SK-N-SH (cell line): ENCODE results near the gene OTOS. TPM values are rescaled to one million over a fixed set of nuclear protein-coding genes. Genes with fewer than 3 reads are reported as not detected.

Experiments used
- CTCF ChIA-PET: fragments of 300-600, 350-600 bp; formaldehyde crosslinking; extraction: SDS; loops from one replicate; lab custom pipeline; 2021; lab: Yijun Ruan, JAX
- POLR2A ChIA-PET: fragments of 350-600 bp; sonication (Branson Sonifier 250); formaldehyde crosslinking; extraction: SDS; loops from one replicate; lab custom pipeline; 2020; ENCODE audit warnings: antibody characterized with exemption, inconsistent platforms; lab: Yijun Ruan, JAX
- DNase-seq: peaks from one replicate; pipeline ENCODE4 v3.0.0; 2012
- H2AFZ ChIP-seq: fragments of 200-600 bp; sonication (generic); 2 replicates; pipeline ENCODE4 v1.8.1; 2016; ENCODE audit warnings: antibody characterized with exemption, mild to moderate bottlenecking, low read depth
- H3F3A ChIP-seq: fragments of 200-600 bp; sonication (generic); replicated peaks from 2 replicates; pipeline ENCODE3; 2016; ENCODE audit warnings: antibody characterized with exemption, mild to moderate bottlenecking; ENCODE audit not compliant: insufficient read depth
- H3K27ac ChIP-seq, 2 experiments: fragments of 200-500 bp in 1 of 2; fragments of 200-600 bp in 1 of 2; sonication (Bioruptor generic) in 1 of 2; sonication (generic), shearing (Covaris generic) in 1 of 2; 2 replicates each; pipeline versions ENCODE4 v1.5.1 to v1.6.1; 2014 to 2016; ENCODE audit warnings: low read depth in 2 of 2, inconsistent platforms in 1 of 2, low read length in 1 of 2, mild to moderate bottlenecking in 1 of 2, mixed read lengths in 1 of 2
- H3K27me3 ChIP-seq: fragments of 200-600 bp; sonication (generic), shearing (Covaris generic); 2 replicates; pipeline ENCODE4 v1.6.1; 2016; ENCODE audit warnings: mixed run types; ENCODE audit not compliant: insufficient read depth
- H3K36me3 ChIP-seq, 2 experiments: fragments of 200-500 bp in 1 of 2; fragments of 200-600 bp in 1 of 2; sonication (Bioruptor generic) in 1 of 2; sonication (generic) in 1 of 2; replicated peaks in 1 of 2; 2 replicates each; pipeline versions ENCODE3 to v1.5.1; 2014 to 2016; ENCODE audit warnings: low read length in 1 of 2, mild to moderate bottlenecking in 1 of 2; ENCODE audit not compliant: insufficient read depth in 2 of 2, control insufficient read depth in 1 of 2
- H3K4me1 ChIP-seq, 2 experiments: fragments of 200-500 bp in 1 of 2; fragments of 200-600 bp in 1 of 2; sonication (Bioruptor generic) in 1 of 2; sonication (generic), shearing (Covaris generic) in 1 of 2; 2 replicates each; pipeline versions ENCODE4 v1.5.1 to v1.6.1; 2014 to 2016; ENCODE audit warnings: low read depth in 1 of 2, low read length in 1 of 2, mixed run types in 1 of 2; ENCODE audit not compliant: insufficient read depth in 2 of 2, control insufficient read depth in 1 of 2
- H3K4me2 ChIP-seq: fragments of 200-600 bp; sonication (generic), shearing (Covaris generic); 2 replicates; pipeline ENCODE4 v1.6.1; 2017; ENCODE audit warnings: mixed run types
- H3K4me3 ChIP-seq, 2 experiments: fragments of 200-500 bp in 1 of 2; fragments of 200-600 bp in 1 of 2; sonication (Bioruptor generic) in 1 of 2; sonication (generic), shearing (Covaris generic) in 1 of 2; 2 replicates each; pipeline versions ENCODE4 v1.5.1 to v1.8.1; 2014 to 2016; ENCODE audit warnings: low read depth in 2 of 2, inconsistent platforms in 1 of 2, low read length in 1 of 2, mild to moderate bottlenecking in 1 of 2, mixed read lengths in 1 of 2, moderate library complexity in 1 of 2
- H3K79me2 ChIP-seq: fragments of 200-600 bp; sonication (generic); 2 replicates; pipeline ENCODE4 v1.8.1; 2017; ENCODE audit warnings: mild to moderate bottlenecking; ENCODE audit not compliant: insufficient read depth
- H3K9ac ChIP-seq: fragments of 200-600 bp; sonication (generic); 2 replicates; pipeline ENCODE4 v1.6.1; 2017; ENCODE audit warnings: mixed run types
- H3K9me2 ChIP-seq: fragments of 200-600 bp; sonication (generic); 2 replicates; pipeline ENCODE4 v1.6.1; 2017; ENCODE audit warnings: mixed run types
- H3K9me3 ChIP-seq: fragments of 200-600 bp; sonication (generic); 2 replicates; pipeline ENCODE4 v1.6.1; 2017; ENCODE audit warnings: mixed run types, mild to moderate bottlenecking, moderate library complexity
- H4K20me1 ChIP-seq: fragments of 200-600 bp; sonication (generic); 2 replicates; pipeline ENCODE4 v1.6.1; 2017; ENCODE audit warnings: mild to moderate bottlenecking, mixed run types; ENCODE audit not compliant: insufficient read depth
- CHD2 ChIP-seq: fragments of 150-350 bp; IDR thresholded peaks from 2 replicates; pipeline ENCODE4 v1.6.1; 2018; ENCODE audit warnings: low read length; ENCODE audit not compliant: partially characterized antibody
- CTCF ChIP-seq: fragments of 200-600 bp; sonication (generic); IDR thresholded peaks from 2 replicates; pipeline ENCODE4 v1.6.1; 2017; ENCODE audit warnings: antibody characterized with exemption, mild to moderate bottlenecking, moderate library complexity
- EP300 ChIP-seq, 2 experiments: IDR thresholded peaks; 2 replicates each; pipeline versions ENCODE4 v1.4.0 to v1.6.1; 2012; ENCODE audit warnings: borderline replicate concordance in 1 of 2, low read depth in 1 of 2, low read length in 1 of 2
- EZH2phosphoT487 ChIP-seq: fragments of 200-600 bp; sonication (generic); IDR thresholded peaks from 2 replicates; pipeline ENCODE4 v1.6.1; 2017; ENCODE audit warnings: low read depth, mixed run types, mild to moderate bottlenecking, antibody characterized with exemption, moderate library complexity, borderline replicate concordance
- FOSL2 ChIP-seq: IDR thresholded peaks from 2 replicates; pipeline ENCODE4 v1.4.0; 2012; ENCODE audit warnings: low read depth, mild to moderate bottlenecking, moderate library complexity, borderline replicate concordance
- GABPA ChIP-seq: IDR thresholded peaks from 2 replicates; pipeline ENCODE4 v1.4.0; 2012; ENCODE audit warnings: low read depth, mild to moderate bottlenecking
- GATA2 ChIP-seq: sonication (generic); formaldehyde crosslinking; IDR thresholded peaks from 2 replicates; pipeline ENCODE4 v1.5.0; 2020; ENCODE audit warnings: mild to moderate bottlenecking, missing genetic modification reagents
- MAX ChIP-seq: IDR thresholded peaks from 2 replicates; pipeline ENCODE4 v1.4.0; 2012; ENCODE audit warnings: low read depth
- MEF2A ChIP-seq: IDR thresholded peaks from 2 replicates; pipeline ENCODE4 v1.4.0; 2012; ENCODE audit warnings: low read depth, borderline replicate concordance
- MXI1 ChIP-seq: IDR thresholded peaks from 2 replicates; pipeline ENCODE4 v1.6.1; 2012; ENCODE audit warnings: mild to moderate bottlenecking, low read depth, low read length, improper control_type of control experiment
- NFIC ChIP-seq: IDR thresholded peaks from 2 replicates; pipeline ENCODE4 v1.4.0; 2012; ENCODE audit warnings: borderline replicate concordance
- NRF1 ChIP-seq: IDR thresholded peaks from 2 replicates; pipeline ENCODE4 v1.6.1; 2012; ENCODE audit warnings: low read depth, mild to moderate bottlenecking, low read length
- POLR2AphosphoS5 ChIP-seq: IDR thresholded peaks from 2 replicates; pipeline ENCODE4 v1.6.1; 2012; ENCODE audit warnings: low read depth, low read length
- RAD21 ChIP-seq: IDR thresholded peaks from 2 replicates; pipeline ENCODE4 v1.6.1; 2012; ENCODE audit warnings: mild to moderate bottlenecking, low read length
- REST ChIP-seq: IDR thresholded peaks from 2 replicates; pipeline ENCODE4 v1.6.1; 2012; ENCODE audit warnings: mild to moderate bottlenecking, low read depth, low read length, moderate library complexity
- RFX5 ChIP-seq: IDR thresholded peaks from 2 replicates; pipeline ENCODE4 v1.6.1; 2012; ENCODE audit warnings: mild to moderate bottlenecking, improper control_type of control experiment, low read length
- RXRA ChIP-seq: IDR thresholded peaks from 2 replicates; pipeline ENCODE4 v1.4.0; 2012; ENCODE audit warnings: low read depth, mild to moderate bottlenecking, borderline replicate concordance
- SIN3A ChIP-seq: IDR thresholded peaks from 2 replicates; pipeline ENCODE4 v1.6.1; 2012; ENCODE audit warnings: low read depth, mild to moderate bottlenecking, low read length, moderate library complexity, borderline replicate concordance
- SMC3 ChIP-seq: IDR thresholded peaks from 2 replicates; pipeline ENCODE4 v1.6.1; 2012; ENCODE audit warnings: low read depth, low read length, improper control_type of control experiment
- TEAD4 ChIP-seq: IDR thresholded peaks from 2 replicates; pipeline ENCODE4 v1.4.0; 2012; ENCODE audit warnings: mild to moderate bottlenecking, borderline replicate concordance; ENCODE audit not compliant: insufficient read depth
- USF1 ChIP-seq: IDR thresholded peaks from 2 replicates; pipeline ENCODE4 v1.4.0; 2012; ENCODE audit warnings: low read depth, borderline replicate concordance
- YY1 ChIP-seq: IDR thresholded peaks from 2 replicates; pipeline ENCODE4 v1.4.0; 2012; ENCODE audit warnings: low read depth, mild to moderate bottlenecking
- WGBS: methylation state at CpG from one replicate; pipeline ENCODE4 v1.1.6; 2017; ENCODE audit warnings: low lambda C conversion rate; 5-methylcytosine and 5-hydroxymethylcytosine counted together
- polyA plus RNA-seq, 3 experiments: library from polyadenylated mRNA; depleted of rRNA; stranded (reverse); fragments of >200 nt; gene quantifications; 2 replicates each; pipeline ENCODE4 v1.2.3, GENCODE V29; 2012

The OTOS gene
- polyA plus RNA-seq, 1 of the 3 experiments (the other 2 are of a cell fraction): not detected

GRCh38 chr2:240170883-240171282, 30.4 kb upstream of the OTOS start (continued):
- TF ChIP-seq REST: no peak
- no peak for TF ChIP-seq FOSL2
- no peak for TF ChIP-seq RXRA
- TF ChIP-seq RAD21: no peak
- no peak for TF ChIP-seq EP300 (IDR thresholded peaks at IDR 0.05; ENCODE audit: borderline replicate concordance in 1 of 2, low read depth in 1 of 2, low read length in 1 of 2)
- TF ChIP-seq MXI1: no peak
- no peak for TF ChIP-seq NFIC
- no peak for TF ChIP-seq TEAD4
- TF ChIP-seq GATA2 (CRISPR knock-in tag): no peak
- TF ChIP-seq SMC3: no peak
- TF ChIP-seq YY1: no peak

- Histone ChIP-seq H3K27me3 (no peaks in the 10 kb centered on the region), H3K27ac (no peak overlapping the region), H3K9ac (no peak overlapping the region), H3K4me3 (no peak overlapping the region), H3F3A (no peaks in the 10 kb centered on the region), H3K4me1 (no peaks in the 10 kb centered on the region; a peak in 1 of 4 replicates), H3K79me2 (no peaks in the 10 kb centered on the region), H3K9me2 (no peaks in the 10 kb centered on the region), H3K9me3 (no peaks in the 10 kb centered on the region), H4K20me1 (no peaks in the 10 kb centered on the region), H3K4me2 (no peak overlapping the region), H2AFZ (no peak overlapping the region), H3K36me3 (no peaks in the 10 kb centered on the region)
- ChIA-PET CTCF (interaction anchor here (3.9 kb wide), 1 partner anchor 27 kb away, joined by 12 read pairs; no protein-coding TSS in a partner anchor), POLR2A (no interaction called here)
- WGBS: 63% methylated on average over 6 of the region's 6 CpGs
- TF ChIP-seq MEF2A (no peak), MAX (no peak), GABPA (no peak), SMC3 (no peak), RFX5 (no peak), FOSL2 (no peak), CHD2 (no peak), TEAD4 (no peak), RXRA (no peak), NRF1 (no peak), EZH2phosphoT487 (no peak), MXI1 (no peak), REST (no peak), CTCF (no peak), NFIC (no peak), USF1 (no peak), SIN3A (no peak), POLR2AphosphoS5 (no peak)
- DNase-seq: no peak
Observed at GRCh38 chr2:240170354-240170735, 29.9 kb upstream of the OTOS start.
